SK-N-SH treated with all-trans-retinoic acid at 6 μM for 48 hours (cell line): ENCODE measurements around the gene MYO5B.

Experiments used
- CSDC2 ChIP-seq: fragments of 250-450 bp; sonication (Bioruptor Pico); IDR thresholded peaks from 2 replicates; pipeline ENCODE4 v1.5.0; 2020; ENCODE audit warnings: mild to moderate bottlenecking, moderate library complexity
- GLIS3 ChIP-seq: fragments of 250-450 bp; sonication (Bioruptor Pico); IDR thresholded peaks from 2 replicates; pipeline ENCODE4 v1.5.0; 2020; ENCODE audit warnings: mild to moderate bottlenecking, moderate library complexity
- SNAI2 ChIP-seq: fragments of 250-450 bp; sonication (Bioruptor Pico); IDR thresholded peaks from 2 replicates; pipeline ENCODE4 v1.5.0; 2020; ENCODE audit warnings: mild to moderate bottlenecking, moderate library complexity
- TCF4 ChIP-seq: fragments of 250-450 bp; sonication (Bioruptor Pico); IDR thresholded peaks from 2 replicates; pipeline ENCODE4 v1.8.0; 2021; ENCODE audit warnings: mild to moderate bottlenecking, moderate library complexity, borderline replicate concordance
- TSHZ2 ChIP-seq: fragments of 250-450 bp; sonication (Bioruptor Pico); IDR thresholded peaks from 2 replicates; pipeline ENCODE4 v1.5.0; 2020; ENCODE audit warnings: mild to moderate bottlenecking, moderate library complexity
- ZFP3 ChIP-seq: fragments of 250-450 bp; sonication (Bioruptor Pico); IDR thresholded peaks from 2 replicates; pipeline ENCODE4 v1.5.0; 2020; ENCODE audit warnings: mild to moderate bottlenecking, moderate library complexity
- ZFP30 ChIP-seq: fragments of 450-650 bp; formaldehyde crosslinking; IDR thresholded peaks from 2 replicates; pipeline ENCODE4 v1.5.0; 2022; ENCODE audit warnings: mild to moderate bottlenecking, moderate library complexity
- TF ChIP-seq, protein P1 (sequence below): fragments of 250-450 bp; sonication (Bioruptor Pico); IDR thresholded peaks from 2 replicates; pipeline ENCODE4 v1.8.0; 2020; ENCODE audit warnings: mild to moderate bottlenecking, moderate library complexity, borderline replicate concordance
- TF ChIP-seq, protein P2 (sequence below): fragments of 250-450 bp; sonication (Bioruptor Pico); IDR thresholded peaks from 2 replicates; pipeline ENCODE4 v1.5.1; 2020; ENCODE audit warnings: low read depth, mild to moderate bottlenecking, moderate library complexity
- TF ChIP-seq, protein P3 (sequence below): fragments of 250-450 bp; sonication (Bioruptor Pico); IDR thresholded peaks from 2 replicates; pipeline ENCODE4 v1.8.0; 2021; ENCODE audit warnings: low read depth, mild to moderate bottlenecking, moderate library complexity, borderline replicate concordance

- TF ChIP-seq, protein P1, sequence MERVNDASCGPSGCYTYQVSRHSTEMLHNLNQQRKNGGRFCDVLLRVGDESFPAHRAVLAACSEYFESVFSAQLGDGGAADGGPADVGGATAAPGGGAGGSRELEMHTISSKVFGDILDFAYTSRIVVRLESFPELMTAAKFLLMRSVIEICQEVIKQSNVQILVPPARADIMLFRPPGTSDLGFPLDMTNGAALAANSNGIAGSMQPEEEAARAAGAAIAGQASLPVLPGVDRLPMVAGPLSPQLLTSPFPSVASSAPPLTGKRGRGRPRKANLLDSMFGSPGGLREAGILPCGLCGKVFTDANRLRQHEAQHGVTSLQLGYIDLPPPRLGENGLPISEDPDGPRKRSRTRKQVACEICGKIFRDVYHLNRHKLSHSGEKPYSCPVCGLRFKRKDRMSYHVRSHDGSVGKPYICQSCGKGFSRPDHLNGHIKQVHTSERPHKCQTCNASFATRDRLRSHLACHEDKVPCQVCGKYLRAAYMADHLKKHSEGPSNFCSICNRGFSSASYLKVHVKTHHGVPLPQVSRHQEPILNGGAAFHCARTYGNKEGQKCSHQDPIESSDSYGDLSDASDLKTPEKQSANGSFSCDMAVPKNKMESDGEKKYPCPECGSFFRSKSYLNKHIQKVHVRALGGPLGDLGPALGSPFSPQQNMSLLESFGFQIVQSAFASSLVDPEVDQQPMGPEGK (CRISPR knock-in tag): no peak
- TF ChIP-seq CSDC2 (no peak), ZFP30 (CRISPR knock-in tag) (no peak), ZFP3 (CRISPR knock-in tag) (no peak), GLIS3 (no peak), TSHZ2 (CRISPR knock-in tag) (no peak), TCF4 (CRISPR knock-in tag) (no peak), SNAI2 (CRISPR knock-in tag) (no peak)
- TF ChIP-seq, protein P2, sequence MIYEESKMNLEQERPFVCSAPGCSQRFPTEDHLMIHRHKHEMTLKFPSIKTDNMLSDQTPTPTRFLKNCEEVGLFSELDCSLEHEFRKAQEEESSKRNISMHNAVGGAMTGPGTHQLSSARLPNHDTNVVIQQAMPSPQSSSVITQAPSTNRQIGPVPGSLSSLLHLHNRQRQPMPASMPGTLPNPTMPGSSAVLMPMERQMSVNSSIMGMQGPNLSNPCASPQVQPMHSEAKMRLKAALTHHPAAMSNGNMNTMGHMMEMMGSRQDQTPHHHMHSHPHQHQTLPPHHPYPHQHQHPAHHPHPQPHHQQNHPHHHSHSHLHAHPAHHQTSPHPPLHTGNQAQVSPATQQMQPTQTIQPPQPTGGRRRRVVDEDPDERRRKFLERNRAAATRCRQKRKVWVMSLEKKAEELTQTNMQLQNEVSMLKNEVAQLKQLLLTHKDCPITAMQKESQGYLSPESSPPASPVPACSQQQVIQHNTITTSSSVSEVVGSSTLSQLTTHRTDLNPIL (CRISPR knock-in tag): no peak
- TF ChIP-seq, protein P3, sequence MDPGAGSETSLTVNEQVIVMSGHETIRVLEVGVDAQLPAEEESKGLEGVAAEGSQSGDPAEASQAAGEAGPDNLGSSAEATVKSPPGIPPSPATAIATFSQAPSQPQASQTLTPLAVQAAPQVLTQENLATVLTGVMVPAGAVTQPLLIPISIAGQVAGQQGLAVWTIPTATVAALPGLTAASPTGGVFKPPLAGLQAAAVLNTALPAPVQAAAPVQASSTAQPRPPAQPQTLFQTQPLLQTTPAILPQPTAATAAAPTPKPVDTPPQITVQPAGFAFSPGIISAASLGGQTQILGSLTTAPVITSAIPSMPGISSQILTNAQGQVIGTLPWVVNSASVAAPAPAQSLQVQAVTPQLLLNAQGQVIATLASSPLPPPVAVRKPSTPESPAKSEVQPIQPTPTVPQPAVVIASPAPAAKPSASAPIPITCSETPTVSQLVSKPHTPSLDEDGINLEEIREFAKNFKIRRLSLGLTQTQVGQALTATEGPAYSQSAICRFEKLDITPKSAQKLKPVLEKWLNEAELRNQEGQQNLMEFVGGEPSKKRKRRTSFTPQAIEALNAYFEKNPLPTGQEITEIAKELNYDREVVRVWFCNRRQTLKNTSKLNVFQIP (CRISPR knock-in tag): no peak
Measured at GRCh38 chr18:50069422-50069821, 125.5 kb downstream of the MYO5B start.
